Activated CD8-positive, alpha-beta memory T cell treated with anti-CD3 and anti-CD28 coated beads, Interleukin-2, amount 50 U/mL, for 48 hours (primary cell): ENCODE data around the gene ABRACL.
"Not testable (repeated sequence)": the region's sequence is repeated elsewhere in the genome, so short reads cannot be mapped to it uniquely, and the experiment has no call there.

Experiments
- DNase-seq: peaks from one replicate; pipeline ENCODE4 v3.0.0-alpha.2; 2020

The ABRACL gene, protein sequence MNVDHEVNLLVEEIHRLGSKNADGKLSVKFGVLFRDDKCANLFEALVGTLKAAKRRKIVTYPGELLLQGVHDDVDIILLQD

DNA sequence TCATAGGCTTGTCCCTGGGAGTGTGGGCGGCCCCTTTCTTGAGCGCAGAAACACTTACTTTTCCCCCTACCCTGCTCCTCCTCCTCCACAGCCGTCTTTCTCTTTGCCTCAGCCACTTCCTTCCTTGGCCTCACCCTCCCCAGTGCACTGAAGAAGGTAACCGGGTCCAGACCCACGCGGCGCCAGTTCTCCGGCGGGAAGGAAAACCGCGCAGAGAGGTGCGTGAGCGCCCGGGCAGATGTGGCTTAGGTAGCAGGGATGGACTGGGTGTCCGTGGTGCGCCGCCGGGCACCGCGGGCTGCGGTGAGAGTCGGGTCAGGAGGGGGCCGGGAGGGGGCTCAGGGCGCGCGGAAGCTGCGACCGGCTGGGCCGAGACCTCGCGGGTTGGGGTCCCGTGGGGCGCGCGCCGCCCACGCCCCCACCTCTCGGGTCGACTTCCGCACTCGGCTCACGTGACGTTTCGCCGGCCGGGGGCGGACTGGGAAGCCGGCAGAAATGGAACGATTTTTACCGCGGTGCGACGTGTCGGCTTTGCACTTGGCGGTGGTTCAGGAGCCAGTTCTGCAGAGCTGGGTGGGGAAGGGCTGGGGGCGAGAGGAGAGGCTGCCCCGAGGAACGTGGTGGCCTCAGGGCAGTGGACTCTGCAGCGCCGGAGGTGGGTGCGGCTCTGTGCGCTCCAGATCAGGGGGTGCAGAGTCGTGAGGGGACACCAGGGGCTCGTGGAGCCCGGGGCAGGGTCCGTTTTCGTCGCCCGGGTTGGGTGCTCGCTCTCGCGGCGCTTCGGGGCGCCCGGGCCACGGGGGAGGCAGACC is at the start of gene ABRACL:
ABRACL (plus strand) TSS at position 88 of the 812 bp plus-strand sequence. CDS start 5,416 bp downstream, outside the sequence.
- peak; percentile 87 for DNase-seq

DNA sequence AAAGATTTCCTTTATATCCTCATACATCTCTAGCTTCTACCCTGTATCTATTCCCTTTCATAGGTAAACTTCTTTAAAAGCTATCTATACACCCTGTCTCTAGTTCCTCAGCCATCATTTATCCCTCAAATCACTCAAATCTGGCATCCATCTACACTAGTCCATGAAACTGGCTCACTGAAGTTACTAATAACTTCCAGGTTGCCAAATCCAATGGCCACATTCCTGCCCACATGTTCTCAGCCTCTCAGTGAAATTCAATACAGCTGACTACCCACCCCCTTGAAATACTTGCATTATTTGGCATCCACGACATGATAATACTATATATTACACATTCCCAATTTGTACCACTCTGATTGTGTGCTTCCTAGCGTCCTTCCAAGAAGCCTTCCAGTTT is 49.2 kb upstream of the ABRACL start:
- DNase-seq = no peak

DNA sequence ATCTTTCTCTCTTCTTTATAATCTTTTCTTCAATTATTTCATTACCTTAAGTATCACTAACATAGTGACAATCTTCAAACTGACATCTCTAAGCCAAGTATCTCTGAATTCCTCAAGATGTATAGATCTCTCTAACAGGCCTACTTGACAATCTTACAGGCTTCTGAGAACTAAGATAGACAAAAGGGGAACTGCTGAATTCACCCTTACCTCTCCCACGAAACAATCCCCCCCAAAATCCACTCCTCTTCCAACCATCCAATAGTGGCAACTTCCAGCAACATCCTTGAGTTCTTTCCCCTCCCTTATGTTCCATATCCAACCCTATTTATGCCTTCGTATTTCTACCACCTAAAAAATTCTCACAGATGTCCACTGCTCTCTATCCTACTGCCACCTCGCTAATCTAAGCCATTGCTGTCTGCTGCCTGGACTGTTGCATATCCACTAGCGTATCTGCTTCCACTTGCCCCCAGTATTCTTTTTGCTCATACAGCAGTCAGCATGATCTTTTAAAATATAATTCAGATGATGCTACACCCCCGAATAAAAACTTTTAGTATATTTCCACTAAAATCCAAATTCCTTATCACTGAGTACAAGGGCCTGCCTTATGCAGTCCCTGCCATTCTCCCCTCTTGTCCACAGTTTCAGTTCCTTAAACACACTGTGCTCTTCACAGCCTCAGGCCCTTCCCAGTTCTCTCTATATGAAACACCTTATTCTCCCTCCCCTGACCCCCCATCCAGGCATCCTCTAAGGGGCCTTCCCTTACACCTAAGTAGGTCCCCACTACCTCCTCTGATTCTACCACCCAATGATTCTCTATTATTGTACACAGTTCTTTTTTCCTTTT is 48.5 kb upstream of the ABRACL start:
- DNase-seq = no peak

DNA sequence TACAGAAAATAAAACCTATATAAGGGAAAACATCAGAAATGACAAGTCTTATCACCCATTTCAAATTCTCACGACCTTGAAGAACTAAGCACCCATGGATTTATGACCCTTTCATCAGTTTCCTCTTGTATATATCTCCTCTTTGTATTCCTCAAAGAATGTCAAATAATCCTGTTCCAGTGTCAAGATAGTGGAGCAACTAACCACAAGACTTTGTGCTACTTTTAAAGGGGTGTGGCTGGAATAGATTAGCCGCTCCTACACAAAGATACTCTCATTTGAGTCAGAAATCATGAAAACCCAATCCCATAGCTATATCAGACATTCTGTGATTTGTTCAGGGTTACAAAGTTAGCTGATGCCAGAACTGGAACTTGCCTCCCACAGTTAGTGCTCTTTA is 47.1 kb upstream of the ABRACL start:
- no peak for DNase-seq

DNA sequence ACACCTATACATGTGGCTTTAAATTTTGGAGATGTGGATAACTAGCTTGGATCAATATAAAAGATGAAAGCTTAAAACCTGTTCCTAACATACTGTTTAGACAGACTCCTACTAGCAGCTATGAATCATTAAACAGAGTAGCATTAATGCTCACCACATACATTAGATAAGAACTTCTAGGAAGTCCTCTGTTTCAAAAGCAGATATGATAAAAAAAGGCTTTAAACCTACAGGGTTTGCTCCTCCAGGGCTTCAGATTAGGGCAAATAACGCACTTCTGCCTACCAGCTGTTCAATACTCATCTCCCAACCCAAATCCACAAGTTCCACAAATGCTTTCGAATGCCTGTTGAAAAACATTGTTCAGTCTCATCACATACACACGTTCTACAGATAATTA is 42.0 kb upstream of the ABRACL start:
- no peak for DNase-seq

DNA sequence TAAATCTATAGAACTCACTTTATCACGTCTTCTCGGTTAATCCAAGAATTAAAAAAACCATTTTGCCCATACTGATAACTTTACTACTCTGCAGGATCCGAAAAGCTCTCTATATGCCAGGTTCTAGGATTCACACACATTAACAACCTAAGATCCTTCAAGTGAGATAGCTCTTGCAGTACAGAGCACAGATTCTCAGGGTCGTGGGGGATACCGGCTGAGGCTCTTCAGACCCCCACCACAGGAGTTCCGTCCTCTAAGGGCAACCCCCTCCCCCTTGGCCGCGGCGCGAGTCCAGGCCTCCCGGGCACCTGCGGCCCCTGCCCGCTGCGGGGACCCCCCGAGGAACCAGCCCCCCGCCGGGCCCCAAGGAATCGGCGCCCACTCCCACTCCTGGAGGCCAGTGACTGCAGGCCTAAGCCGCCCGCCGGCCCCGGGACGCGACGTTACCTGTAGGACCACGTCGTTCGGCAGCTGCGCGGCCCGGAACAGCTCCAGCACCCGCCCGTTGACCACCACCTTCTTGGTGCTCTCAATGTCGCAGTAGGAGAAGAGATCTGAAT is 41.4 kb upstream of the ABRACL start:
- DNase-seq = no peak

DNA sequence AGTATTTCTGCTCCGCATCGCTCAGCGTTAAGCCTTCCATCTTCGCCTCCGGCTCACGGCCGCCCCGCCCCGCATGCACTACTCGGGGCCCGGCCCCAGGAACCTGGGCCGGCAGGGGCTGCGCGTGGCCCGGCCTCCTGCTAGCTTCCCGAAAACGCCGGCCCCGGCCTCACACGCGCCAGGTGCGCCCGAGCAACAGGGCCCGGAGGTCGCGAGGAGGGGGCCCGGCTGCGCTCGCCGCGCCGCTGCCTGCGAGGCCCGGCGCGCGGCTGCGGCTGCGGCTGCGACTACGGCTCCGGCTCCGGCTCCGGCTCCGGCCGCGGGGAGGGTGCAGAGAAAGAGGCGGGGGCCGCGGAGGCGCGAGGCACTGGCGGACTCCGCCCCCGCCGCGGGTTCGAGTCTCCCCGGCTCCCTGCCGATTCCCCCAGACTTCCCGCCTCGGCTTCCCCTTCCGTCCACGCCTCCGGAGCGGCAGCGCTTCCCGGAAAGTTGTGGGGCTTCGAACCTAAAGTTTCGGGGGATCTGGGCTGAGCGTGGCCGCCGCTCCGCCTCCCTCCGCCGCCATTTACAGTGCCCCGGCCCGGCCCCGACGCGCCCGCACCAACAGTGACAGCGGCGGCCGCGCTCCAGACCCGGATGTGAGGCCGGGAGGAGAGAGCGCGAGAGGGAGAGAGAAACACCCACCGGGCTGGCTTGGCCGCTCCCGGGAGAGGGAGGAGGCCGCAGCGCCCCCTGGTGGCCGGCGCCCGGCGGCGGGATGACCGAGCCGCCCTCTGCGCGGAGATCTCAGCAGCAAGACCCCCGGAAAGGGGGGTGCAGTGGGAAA is 40.7 kb upstream of the ABRACL start, which contains the start of gene REPS1:
REPS1 (minus strand) TSS at position 611 of the 826 bp plus-strand sequence; CDS start at position 40, 571 bp downstream.
- DNase-seq = peak; percentile 99

DNA sequence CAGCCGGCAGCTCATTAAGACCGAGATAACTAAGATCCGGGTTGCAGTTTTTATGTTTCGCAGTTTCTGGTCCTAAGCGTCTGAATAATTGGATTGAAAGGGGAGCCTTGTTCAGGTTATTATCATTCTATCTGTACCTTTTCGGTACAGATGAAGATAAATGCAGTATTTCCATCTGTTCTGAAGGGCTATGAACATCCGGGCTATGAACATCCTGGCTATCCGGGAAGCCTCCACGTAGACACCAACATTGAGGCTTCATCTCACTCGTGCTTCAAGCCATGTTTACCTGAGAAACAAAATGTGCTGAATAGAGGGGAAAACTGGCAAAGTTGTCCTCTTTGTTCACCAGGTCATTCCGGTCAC is 40.1 kb upstream of the ABRACL start:
- DNase-seq = no peak

DNA sequence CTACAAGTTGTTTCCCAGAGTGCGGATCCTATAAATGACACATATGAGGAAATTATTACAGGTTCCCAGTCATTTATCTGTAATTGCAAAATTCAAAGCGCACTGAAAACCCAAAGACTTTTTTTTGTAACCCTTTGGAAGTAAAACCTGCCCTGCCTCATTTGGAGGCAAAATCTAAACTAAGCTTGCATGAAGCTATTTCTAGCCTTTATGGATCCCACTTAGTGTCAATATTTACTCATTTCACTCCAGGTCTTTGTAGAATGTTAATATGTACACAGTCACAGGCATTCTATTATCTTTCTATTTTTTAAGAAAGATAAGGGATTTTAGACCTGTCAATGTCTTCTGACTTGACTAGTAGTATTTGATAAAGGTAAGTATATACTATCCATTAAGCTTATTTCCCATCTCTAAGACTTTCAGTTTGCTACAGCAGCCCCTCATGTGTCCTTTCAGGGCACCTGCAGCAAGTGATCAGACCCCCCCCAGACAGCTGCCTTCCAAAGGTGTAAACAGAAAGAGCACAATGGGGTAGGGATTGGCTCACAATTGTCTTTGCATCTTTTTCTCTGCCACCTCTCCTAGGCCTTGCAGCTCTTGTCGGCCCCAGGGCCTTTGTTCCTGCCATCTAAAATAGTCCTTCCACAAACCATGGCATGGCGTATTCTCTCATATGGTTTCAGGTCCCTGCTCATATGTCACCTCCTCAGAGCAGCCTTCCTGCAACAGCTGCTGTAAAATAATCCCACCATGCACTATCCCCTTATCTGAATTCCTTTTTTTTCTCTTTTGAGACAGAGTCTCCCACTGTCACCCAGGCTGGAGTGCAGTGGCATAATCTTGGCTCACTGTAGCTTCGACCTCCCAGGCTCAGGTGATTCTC is 39.2 kb upstream of the ABRACL start:
- DNase-seq = no peak

DNA sequence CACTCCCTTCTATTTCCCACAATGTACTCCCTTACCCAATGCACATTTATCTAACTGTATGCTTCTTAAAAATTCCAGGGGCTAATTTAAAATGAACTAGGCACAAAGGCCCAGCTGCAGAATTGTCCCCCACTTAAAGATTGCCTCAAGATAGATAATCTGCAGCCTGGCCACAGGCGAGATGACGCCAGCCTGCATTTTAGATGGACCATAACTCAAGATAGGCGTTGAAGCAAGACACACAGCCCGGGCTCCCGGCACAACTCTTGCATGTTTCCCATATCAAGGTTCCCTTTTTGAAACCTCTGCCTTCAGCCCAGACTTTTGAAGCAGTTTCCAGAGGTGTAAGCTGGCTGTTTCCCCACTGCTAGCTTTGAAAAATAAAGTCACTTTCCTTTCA is 37.3 kb upstream of the ABRACL start:
- no peak for DNase-seq

DNA sequence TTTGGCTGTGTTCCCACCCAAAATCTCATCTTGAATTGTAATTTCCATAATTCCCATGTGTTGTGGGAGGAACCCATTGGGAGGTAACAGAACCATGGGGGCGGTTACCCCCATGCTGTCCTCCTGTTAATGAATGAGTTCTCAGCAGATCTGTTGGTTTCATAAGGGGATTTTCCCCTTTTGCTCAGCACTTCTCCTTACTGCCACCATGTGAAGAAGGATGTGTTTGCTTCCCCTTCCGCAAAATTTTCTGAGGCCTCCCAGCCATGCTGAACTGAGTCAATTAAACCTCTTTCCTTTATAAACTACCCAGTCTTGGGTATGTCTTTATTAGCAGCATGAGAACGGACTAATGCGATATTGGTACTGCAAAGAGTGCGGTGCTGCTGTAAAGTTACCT is 35.6 kb upstream of the ABRACL start:
- not testable (repeated sequence) for DNase-seq

DNA sequence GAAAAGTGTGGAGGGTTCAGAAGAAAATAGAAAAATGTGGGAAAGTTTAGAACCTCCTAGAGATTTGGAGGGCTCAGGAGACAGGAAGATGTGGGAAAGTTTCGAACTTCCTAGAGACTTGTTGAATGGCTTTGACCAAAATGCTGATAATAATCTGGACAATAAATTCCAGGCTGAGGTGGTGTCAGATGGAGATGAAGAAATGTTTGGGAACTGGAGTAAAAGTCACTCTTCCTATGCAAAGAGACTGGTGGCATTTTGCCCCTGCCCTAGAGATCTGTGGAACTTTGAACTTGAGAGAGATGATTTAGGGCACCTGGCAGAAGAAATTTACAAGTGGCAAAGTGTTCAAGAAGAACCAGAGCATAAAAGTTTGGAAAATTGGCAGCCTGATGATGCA is 35.1 kb upstream of the ABRACL start:
- not testable (repeated sequence) for DNase-seq

DNA sequence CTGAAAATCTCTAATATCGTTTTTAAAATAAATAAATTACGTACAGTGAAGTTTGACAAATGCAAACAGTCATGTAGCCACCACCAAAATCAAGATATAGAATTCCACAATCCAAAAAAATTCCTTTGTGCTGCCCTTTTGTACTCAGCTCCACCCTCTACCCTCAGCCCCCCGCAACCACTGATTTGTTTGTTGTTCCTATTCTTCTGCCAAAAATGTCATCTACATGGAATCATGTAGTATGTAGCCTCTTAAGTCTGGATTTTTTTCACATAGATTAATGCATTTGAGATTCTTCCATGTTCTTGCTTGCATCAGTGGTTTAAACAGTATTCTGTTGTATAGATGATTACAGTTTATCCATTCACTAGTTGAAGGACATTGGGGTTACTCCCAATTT is 32.0 kb upstream of the ABRACL start:
- no peak for DNase-seq

DNA sequence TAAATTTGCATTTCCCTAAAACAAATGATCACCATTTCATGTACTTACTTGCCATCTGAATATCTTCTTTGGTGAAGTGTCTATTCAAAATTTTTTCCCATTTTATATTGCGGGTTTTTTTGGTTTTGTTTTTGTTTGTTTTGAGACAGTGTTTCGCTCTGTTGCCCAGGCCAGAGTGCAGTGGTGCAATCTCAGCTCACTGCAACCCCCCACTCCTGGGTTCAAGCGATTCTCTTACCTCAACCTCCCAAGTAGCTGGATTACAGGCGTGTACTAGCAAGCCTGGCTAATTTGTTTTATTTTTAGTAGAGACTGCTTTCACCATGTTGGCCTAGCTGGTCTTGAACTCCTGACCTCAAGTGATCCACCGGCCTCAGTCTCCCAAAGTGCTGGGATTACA is 31.4 kb upstream of the ABRACL start:
- DNase-seq = no peak

DNA sequence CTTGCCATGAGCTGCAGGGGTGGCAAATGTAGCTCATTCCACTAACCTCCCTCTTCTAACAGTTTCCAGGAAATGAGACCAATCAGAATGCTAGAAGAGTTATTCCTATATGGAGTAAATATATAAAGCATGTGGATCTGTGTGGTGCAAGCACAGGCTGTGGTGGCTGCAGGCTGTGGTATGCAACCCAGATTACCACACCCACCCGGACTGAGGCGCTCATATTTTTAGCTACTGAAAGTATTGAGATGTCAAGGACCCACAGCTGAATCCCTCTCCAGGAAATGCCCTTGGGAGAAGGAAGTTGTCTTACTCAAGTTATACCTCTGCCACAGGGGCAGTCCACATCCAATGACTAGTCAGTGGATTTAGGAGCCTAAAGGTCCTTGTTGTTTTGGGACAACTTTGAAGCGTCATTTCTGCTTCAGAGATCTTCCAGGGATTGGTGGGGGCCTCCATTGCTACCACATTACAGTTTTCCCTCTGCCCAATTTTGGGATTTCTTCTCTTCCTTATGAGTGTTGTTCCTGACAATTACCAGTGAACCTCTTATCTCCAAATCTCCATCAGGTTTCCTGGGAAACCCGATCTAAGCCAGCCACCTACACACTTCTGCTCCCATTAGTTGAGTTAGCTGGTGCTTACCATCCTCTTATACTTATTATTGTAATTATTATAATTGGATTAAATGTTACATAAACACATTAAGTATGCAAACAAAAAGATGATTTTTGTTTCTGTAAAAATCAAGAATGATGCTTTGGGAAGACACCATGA is 28.4 kb upstream of the ABRACL start:
- no peak for DNase-seq

DNA sequence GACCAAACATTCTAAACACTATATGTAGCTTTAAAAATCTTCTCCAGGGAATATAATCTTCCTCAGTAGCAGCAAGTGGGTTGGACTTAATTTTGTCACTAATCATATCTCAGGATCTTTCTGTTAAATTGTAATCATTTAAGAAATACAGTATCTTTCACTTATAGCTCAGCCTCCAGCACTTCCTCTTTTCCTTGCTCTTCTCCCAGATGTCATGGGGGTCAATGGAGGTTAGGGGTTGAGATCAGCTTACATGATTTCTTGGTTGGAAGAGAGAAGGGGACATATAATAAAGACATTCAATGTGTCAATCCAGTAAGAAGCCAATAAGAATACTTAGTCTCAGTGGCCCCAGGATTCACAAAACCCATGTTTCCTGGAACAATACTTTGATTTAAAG is 24.8 kb upstream of the ABRACL start:
- no peak for DNase-seq

DNA sequence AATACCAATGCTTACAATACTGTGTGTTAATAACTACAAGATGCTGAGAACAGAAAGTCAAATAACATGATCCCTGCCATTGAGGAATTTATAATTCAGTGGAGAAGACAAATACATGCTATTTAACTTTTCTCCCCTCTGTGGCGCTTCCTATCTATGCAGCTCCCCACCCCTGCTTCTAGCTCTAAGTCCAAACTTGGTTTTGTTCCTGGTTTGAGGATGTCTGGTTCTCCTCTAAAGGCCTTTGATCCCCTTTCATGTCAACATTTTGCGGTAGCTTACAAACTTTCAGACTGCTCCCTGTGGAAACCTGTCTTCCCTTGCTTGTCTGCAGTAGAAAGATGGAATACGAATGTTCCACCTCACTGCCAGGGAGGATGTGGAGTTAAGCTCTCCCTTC is 22.1 kb upstream of the ABRACL start:
- no peak for DNase-seq

DNA sequence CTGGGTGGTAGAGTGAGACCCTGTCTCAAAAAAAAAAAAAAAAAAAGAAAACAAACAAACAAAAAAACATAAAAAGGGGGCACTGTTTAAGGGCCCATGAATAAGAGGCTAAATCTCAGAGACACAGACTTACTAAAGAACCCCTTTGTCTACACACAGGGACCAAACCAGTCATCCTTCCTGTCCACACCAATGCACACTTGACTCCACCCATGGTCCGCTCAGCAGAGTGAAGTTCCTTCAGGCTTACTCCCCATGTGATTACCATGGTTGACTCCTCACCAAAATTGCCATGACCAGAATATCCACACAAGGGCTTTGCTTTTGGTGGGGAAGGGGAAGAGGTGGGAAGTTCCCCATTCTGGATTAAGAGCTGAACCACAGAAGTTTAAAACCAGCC is 21.1 kb upstream of the ABRACL start:
- DNase-seq = no peak

DNA sequence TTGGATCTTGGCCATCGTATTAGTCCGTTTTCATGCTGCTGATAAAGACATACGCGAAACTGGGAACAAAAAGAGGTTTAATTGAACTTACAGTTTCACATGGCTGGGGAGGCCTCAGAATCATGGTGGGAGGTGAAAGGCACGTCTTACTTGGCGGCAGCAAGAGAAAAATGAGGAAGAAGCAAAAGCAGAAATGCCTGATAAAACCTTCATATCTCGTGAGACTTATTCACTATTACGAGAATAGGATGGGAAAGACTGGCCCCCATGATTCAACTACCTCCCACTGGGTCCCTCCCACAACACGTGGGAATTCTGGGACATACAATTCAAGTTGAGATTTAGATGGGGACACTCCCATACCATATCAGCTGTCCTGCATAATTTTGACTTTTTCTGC is 20.4 kb upstream of the ABRACL start:
- no peak for DNase-seq

DNA sequence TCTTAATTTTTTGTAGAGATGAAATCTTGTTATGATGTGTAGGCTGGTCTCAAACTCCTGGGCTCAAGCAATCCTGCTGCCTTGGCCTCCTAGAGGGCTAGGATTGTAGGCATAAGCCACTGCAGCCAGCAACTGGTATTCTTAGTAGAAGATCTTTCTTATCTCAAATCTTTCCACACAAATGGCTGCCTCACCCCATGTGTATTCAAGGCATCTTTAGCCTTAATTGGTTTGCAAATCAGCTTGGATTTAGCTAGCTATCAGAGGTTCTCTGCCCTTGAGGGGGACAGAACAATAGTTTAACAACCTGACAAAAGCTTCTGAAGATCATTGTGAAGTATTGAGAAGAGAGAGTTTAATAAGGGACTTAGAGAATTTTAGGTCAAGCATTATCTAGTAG is 17.9 kb upstream of the ABRACL start:
- no peak for DNase-seq

DNA sequence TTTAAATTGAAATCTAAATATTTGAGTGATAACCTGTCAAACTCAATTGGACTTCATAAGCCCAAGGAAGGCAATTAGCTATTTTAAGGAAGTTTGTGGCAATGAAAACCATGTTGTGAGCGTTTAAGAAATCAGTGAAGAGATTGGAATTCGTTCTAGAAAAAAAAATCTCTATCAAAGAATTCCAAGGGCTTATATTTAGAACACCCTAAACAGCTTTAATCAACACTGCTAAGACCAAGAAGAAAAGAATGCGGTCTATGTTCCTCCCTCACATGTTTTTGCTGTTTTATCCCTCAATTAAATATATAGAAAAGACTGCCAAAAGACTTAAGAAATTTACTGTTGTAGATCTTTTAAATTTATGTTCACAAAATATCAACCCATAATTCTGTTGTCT is 16.6 kb upstream of the ABRACL start:
- DNase-seq = no peak
